ENCODE results near the gene CHAMP1. TPM values are rescaled to one million over a fixed set of nuclear protein-coding genes. Genes with fewer than 3 reads are reported as not detected.

Gene CHAMP1
- total RNA-seq, result 21.2 and 24.1 TPM in 2 replicates
- 14.7 and 19.2 TPM in 2 replicates for polyA plus RNA-seq
- polyA plus RNA-seq (2011; cell fraction: cytosol; rRNA removed), result 17.8 and 19.8 TPM in 2 replicates
- 9.7 and 12.8 TPM in 2 replicates for polyA plus RNA-seq (2011; cell fraction: nucleus; rRNA removed)
- 13.9 and 20.2 TPM in 2 replicates for polyA plus RNA-seq (2012)
- 5.9 and 7.1 TPM in 2 replicates for polyA minus RNA-seq
- polyA minus RNA-seq (2011; cell fraction: cytosol; rRNA and poly(A)+ RNA removed), result 28.5 TPM
- polyA minus RNA-seq (2011; cell fraction: nucleus; rRNA and poly(A)+ RNA removed), result 7.3 and 10.2 TPM in 2 replicates
- percentile 86 among the genes with signal in this experiment for Bru-seq, nascent RNA
- BruChase-seq, experiment 1, labeled RNA remaining after a 6-hour chase, result percentile 68 among the genes with signal in this experiment
- BruChase-seq, experiment 2, labeled RNA remaining after a 2-hour chase, result percentile 82 among the genes with signal in this experiment
- long read RNA-seq, transcript CHAMP1-203 (3 exons, 615 nt), result major isoform, 9 of 14 reads
- long read RNA-seq, partial matches to known transcripts, result 0 of 14 reads
- long read RNA-seq, other reads (novel, unspliced or antisense), result 2 of 14 reads

- H3K79me2 ChIP-seq (ENCODE audit: control insufficient read depth, insufficient read depth, low read length), result peaks cover 47% of the 10 kb centered on the region
- peak within 1 kb of the TSS; percentile 40 for H3K27ac ChIP-seq (ENCODE audit: insufficient read depth, low read depth, low read length)
- H3K4me2 ChIP-seq (ENCODE audit: insufficient read depth, low read length), result peak within 1 kb of the TSS; percentile 96
- no peaks in the 10 kb centered on the region for H4K20me1 ChIP-seq (replicated peaks; ENCODE audit: control insufficient read depth, extremely low read depth, insufficient read depth, low read length)
- no TSS peak for BruUV-seq (replicated peaks)
- peak; percentile 94 for DNase-seq (ENCODE audit: low read depth, low spot score)
- no peaks in the 10 kb centered on the region for H3K9me1 ChIP-seq (replicated peaks; ENCODE audit: control insufficient read depth, extremely low read depth, insufficient read depth, low read length)
- TF ChIP-seq FOS (IDR thresholded peaks at IDR 0.05; ENCODE audit: borderline replicate concordance, insufficient read depth, low read length) (no peak), POLR2AphosphoS5 (IDR thresholded peaks at IDR 0.05; ENCODE audit: insufficient read depth, low read depth, low read length) (peak; percentile 98), POLR2A (IDR thresholded peaks at IDR 0.05; ENCODE audit: low read depth, low read length) (peak; percentile 97), MAX (IDR thresholded peaks at IDR 0.05; ENCODE audit: insufficient read depth, insufficient read length) (peak; percentile 63), JUN (IDR thresholded peaks at IDR 0.05; ENCODE audit: borderline replicate concordance, insufficient read depth, insufficient read length, low read depth) (no peak)
- TF ChIP-seq, protein P1, sequence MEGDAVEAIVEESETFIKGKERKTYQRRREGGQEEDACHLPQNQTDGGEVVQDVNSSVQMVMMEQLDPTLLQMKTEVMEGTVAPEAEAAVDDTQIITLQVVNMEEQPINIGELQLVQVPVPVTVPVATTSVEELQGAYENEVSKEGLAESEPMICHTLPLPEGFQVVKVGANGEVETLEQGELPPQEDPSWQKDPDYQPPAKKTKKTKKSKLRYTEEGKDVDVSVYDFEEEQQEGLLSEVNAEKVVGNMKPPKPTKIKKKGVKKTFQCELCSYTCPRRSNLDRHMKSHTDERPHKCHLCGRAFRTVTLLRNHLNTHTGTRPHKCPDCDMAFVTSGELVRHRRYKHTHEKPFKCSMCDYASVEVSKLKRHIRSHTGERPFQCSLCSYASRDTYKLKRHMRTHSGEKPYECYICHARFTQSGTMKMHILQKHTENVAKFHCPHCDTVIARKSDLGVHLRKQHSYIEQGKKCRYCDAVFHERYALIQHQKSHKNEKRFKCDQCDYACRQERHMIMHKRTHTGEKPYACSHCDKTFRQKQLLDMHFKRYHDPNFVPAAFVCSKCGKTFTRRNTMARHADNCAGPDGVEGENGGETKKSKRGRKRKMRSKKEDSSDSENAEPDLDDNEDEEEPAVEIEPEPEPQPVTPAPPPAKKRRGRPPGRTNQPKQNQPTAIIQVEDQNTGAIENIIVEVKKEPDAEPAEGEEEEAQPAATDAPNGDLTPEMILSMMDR (IDR thresholded peaks at IDR 0.05; ENCODE audit: extremely low read depth in 1 of 2, insufficient read depth in 1 of 2, low read depth in 1 of 2, low read length in 2 of 2), result peak in 1 of 2 donors; percentile 18
- H3K27me3 ChIP-seq (ENCODE audit: control insufficient read depth in 2 of 2, insufficient read depth in 2 of 2, low read length in 2 of 2), result no peaks in the 10 kb centered on the region
- intact Hi-C loops (cut with micrococcal nuclease) (loop anchor here (1.0 kb wide), 1 partner anchor 32 kb away; no protein-coding TSS in a partner anchor), dilution Hi-C loops (cut with MboI; ENCODE audit: extremely low pct_ligation_motif_present, low sequenced_read_pairs) (no loop called here)
- ChIA-PET CTCF (interaction anchor here (1.0 kb wide), 1 partner anchor 28 kb away, joined by 3 read pairs; no protein-coding TSS in a partner anchor), POLR2A (no interaction called here)
- H3K9ac ChIP-seq (replicated peaks; ENCODE audit: extremely low read depth, insufficient read depth, low read length), result peak within 1 kb of the TSS; percentile 83
- peak within 1 kb of the TSS; percentile 29 for H2AFZ ChIP-seq (ENCODE audit: low read depth, low read length)
- H3K4me3 ChIP-seq (replicated peaks in 1 of 3; ENCODE audit: insufficient read depth in 1 of 3, low read depth in 1 of 3, low read length in 3 of 3), result peak within 1 kb of the TSS; percentile 89 to 97 (median 89)
- H3K9me3 ChIP-seq (replicated peaks; ENCODE audit: control insufficient read depth, insufficient read depth, low read length), result no peaks in the 10 kb centered on the region
- peaks cover 17% of the 10 kb centered on the region for H3K4me1 ChIP-seq (ENCODE audit: control insufficient read depth, extremely low read depth, insufficient read depth, low read length)
- no peaks in the 10 kb centered on the region for H3K36me3 ChIP-seq (ENCODE audit: control insufficient read depth in 2 of 2, extremely low read depth in 1 of 2, insufficient read depth in 2 of 2, low read length in 2 of 2)
- FAIRE-seq, result peak; percentile 72
Measured at GRCh38 chr13:114314074-114314912, at the start of gene CHAMP1. Gene CHAMP1 (plus strand): TSS chr13:114314503. CDS start chr13:114323843, 9,340 bp downstream.

Measured in endothelial cell of umbilical vein (primary cell).